Smooth muscle cell (in vitro differentiated cells): ENCODE data around the gene PLD6. TPM values are rescaled to one million over a fixed set of nuclear protein-coding genes. Genes with fewer than 3 reads are reported as not detected.

ENCODE experiments used
- polyA plus RNA-seq: library from polyadenylated mRNA; unstranded; fragments of >200 nt; fragmentation: Nextera tagmentation; extraction: Ambion mirVana; gene quantifications from 2 replicates; pipeline ENCODE4 v1.2.1, GENCODE V29; 2016
- small RNA-seq: library from RNA; depleted of rRNA; stranded (forward); fragments of <200 nt; gene quantifications from one replicate; pipeline ENCODE3, GENCODE V24; 2014
- total RNA-seq: library from RNA; depleted of rRNA; stranded (reverse); fragments of >200 nt; gene quantifications from 2 replicates; pipeline ENCODE4 v1.2.3, GENCODE V29; 2014

Gene PLD6
- total and polyA plus RNA-seq, 2 experiments from 2014 or later = 0.26 to 0.49 TPM

Small RNA genes lying within 50 kb of the gene (small RNA-seq; reads per million reads assigned to genes)
- not detected for gene RNU6-767P

Other genes with a start within 250 kb of the PLD6 start
- not detected in 2 replicates for gene TNFRSF13B, start 234.2 kb downstream of the PLD6 start, total RNA-seq
- gene TNFRSF13B, start 234.2 kb downstream of the PLD6 start, polyA plus RNA-seq = not detected in 2 replicates
- gene MPRIP, start 163.9 kb downstream of the PLD6 start, total RNA-seq = 58.8 and 62.5 TPM in 2 replicates
- gene MPRIP, start 163.9 kb downstream of the PLD6 start, polyA plus RNA-seq = 67.2 and 69.3 TPM in 2 replicates
- 13.0 and 15.1 TPM in 2 replicates for gene FLCN, start 30.8 kb upstream of the PLD6 start, total RNA-seq
- 7.6 and 11.8 TPM in 2 replicates for gene FLCN, start 30.8 kb upstream of the PLD6 start, polyA plus RNA-seq
- gene COPS3, start 74.9 kb upstream of the PLD6 start, total RNA-seq = 77.0 and 107 TPM in 2 replicates
- gene COPS3, start 74.9 kb upstream of the PLD6 start, polyA plus RNA-seq = 68.3 and 76.4 TPM in 2 replicates
- 2.5 and 4.5 TPM in 2 replicates for gene NT5M, start 97.0 kb upstream of the PLD6 start, total RNA-seq
- gene NT5M, start 97.0 kb upstream of the PLD6 start, polyA plus RNA-seq = 6.1 and 7.5 TPM in 2 replicates